HL-60 (cell line): ENCODE results near the gene DDX17.

Experiments
- DNase-seq, 2 experiments: peaks; one replicate each; pipeline ENCODE4 v3.0.0-alpha.2; 2010 to 2020; ENCODE audit warnings: low read depth in 1 of 2, low spot score in 1 of 2
- H3K27ac ChIP-seq: fragments of 250-450 bp; sonication (Bioruptor Pico); replicated peaks from 2 replicates; pipeline ENCODE4 v1.5.1; 2020; ENCODE audit warnings: mild to moderate bottlenecking, moderate library complexity
- H3K27me3 ChIP-seq: fragments of 250-450 bp; sonication (Bioruptor Pico); 2 replicates; pipeline ENCODE4 v1.5.1; 2021; ENCODE audit warnings: mild to moderate bottlenecking, moderate library complexity; ENCODE audit not compliant: insufficient read depth, poor library complexity, severe bottlenecking
- H3K4me3 ChIP-seq: replicated peaks from 2 replicates; pipeline ENCODE4 v1.5.1; 2011; ENCODE audit warnings: mild to moderate bottlenecking, control low read depth, low read length; ENCODE audit not compliant: insufficient read depth
- GABPA ChIP-seq: IDR thresholded peaks from 2 replicates; pipeline ENCODE4 v1.6.1; 2012; ENCODE audit warnings: low read depth
- POLR2AphosphoS5 ChIP-seq: IDR thresholded peaks from 2 replicates; pipeline ENCODE4 v1.6.1; 2012; ENCODE audit warnings: low read depth
- SPI1 ChIP-seq: IDR thresholded peaks from 2 replicates; pipeline ENCODE4 v1.6.1; 2012; ENCODE audit warnings: low read depth, mild to moderate bottlenecking, borderline replicate concordance
- TF ChIP-seq, protein P1 (sequence below): IDR thresholded peaks from 2 replicates; pipeline ENCODE4 v1.6.1; 2012; ENCODE audit warnings: low read depth; ENCODE audit not compliant: insufficient replicate concordance
- TF ChIP-seq, protein P2 (sequence below): IDR thresholded peaks from one replicate; pipeline ENCODE4 v1.5.1; 2011; ENCODE audit warnings: low read length, control low read depth, inconsistent platforms; ENCODE audit not compliant: insufficient read depth

Gene DDX17

DNA sequence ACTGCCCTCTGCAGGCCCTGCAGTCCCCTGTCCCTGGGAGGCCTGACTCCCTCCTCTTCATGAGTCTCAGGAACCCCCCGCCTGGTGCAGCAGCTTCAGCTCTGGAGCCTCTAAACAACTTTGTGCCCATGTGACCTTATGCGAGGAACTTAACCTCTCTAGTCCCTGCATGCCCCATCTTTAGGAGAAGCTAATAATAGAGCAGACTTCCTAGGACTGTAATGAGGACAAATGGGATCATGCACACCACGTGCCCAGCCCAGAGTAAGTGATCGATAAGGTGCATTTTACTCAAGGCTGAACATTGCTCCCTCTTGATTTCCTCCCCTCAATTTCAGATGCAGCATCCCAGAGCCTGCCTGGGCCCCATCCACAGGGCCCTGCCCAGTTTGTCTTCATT is 70.1 kb downstream of the DDX17 start:
- Histone ChIP-seq H3K27ac (no peak overlapping the region), H3K27me3 (no peaks in the 10 kb centered on the region), H3K4me3 (no peak overlapping the region)
- no peak for DNase-seq
- TF ChIP-seq, protein P1, sequence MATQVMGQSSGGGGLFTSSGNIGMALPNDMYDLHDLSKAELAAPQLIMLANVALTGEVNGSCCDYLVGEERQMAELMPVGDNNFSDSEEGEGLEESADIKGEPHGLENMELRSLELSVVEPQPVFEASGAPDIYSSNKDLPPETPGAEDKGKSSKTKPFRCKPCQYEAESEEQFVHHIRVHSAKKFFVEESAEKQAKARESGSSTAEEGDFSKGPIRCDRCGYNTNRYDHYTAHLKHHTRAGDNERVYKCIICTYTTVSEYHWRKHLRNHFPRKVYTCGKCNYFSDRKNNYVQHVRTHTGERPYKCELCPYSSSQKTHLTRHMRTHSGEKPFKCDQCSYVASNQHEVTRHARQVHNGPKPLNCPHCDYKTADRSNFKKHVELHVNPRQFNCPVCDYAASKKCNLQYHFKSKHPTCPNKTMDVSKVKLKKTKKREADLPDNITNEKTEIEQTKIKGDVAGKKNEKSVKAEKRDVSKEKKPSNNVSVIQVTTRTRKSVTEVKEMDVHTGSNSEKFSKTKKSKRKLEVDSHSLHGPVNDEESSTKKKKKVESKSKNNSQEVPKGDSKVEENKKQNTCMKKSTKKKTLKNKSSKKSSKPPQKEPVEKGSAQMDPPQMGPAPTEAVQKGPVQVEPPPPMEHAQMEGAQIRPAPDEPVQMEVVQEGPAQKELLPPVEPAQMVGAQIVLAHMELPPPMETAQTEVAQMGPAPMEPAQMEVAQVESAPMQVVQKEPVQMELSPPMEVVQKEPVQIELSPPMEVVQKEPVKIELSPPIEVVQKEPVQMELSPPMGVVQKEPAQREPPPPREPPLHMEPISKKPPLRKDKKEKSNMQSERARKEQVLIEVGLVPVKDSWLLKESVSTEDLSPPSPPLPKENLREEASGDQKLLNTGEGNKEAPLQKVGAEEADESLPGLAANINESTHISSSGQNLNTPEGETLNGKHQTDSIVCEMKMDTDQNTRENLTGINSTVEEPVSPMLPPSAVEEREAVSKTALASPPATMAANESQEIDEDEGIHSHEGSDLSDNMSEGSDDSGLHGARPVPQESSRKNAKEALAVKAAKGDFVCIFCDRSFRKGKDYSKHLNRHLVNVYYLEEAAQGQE = no peak
- no peak for TF ChIP-seq POLR2AphosphoS5
- no peak for TF ChIP-seq SPI1
- TF ChIP-seq GABPA = no peak
- TF ChIP-seq, protein P2, sequence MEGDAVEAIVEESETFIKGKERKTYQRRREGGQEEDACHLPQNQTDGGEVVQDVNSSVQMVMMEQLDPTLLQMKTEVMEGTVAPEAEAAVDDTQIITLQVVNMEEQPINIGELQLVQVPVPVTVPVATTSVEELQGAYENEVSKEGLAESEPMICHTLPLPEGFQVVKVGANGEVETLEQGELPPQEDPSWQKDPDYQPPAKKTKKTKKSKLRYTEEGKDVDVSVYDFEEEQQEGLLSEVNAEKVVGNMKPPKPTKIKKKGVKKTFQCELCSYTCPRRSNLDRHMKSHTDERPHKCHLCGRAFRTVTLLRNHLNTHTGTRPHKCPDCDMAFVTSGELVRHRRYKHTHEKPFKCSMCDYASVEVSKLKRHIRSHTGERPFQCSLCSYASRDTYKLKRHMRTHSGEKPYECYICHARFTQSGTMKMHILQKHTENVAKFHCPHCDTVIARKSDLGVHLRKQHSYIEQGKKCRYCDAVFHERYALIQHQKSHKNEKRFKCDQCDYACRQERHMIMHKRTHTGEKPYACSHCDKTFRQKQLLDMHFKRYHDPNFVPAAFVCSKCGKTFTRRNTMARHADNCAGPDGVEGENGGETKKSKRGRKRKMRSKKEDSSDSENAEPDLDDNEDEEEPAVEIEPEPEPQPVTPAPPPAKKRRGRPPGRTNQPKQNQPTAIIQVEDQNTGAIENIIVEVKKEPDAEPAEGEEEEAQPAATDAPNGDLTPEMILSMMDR = no peak

DNA sequence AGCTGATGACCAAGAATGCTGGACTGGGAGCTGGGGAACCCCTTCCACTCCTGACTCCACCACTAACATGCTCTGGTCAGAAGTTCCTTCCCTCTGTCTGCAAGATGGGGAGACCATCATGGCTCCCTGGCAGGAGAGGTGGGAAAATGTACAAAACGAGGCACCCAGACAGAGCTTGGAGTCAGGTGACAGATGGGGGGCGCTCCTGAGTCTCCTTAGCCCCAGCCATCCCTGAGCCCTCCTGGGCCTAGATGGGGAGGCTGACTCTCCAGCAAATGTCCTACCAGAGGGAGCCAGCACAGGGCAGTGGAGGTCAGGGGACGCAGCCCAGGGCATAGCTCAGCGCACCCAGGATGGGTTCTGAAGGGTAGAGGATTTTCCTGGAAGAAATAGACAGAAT is 71.1 kb downstream of the DDX17 start:
- no peak for DNase-seq
- no peak overlapping the region for H3K4me3 ChIP-seq
- H3K27me3 ChIP-seq = no peaks in the 10 kb centered on the region
- H3K27ac ChIP-seq = no peak overlapping the region
- TF ChIP-seq, protein P2 = no peak
- TF ChIP-seq, protein P1 = no peak
- TF ChIP-seq GABPA = no peak
- TF ChIP-seq SPI1 = no peak
- TF ChIP-seq POLR2AphosphoS5 = no peak

DNA sequence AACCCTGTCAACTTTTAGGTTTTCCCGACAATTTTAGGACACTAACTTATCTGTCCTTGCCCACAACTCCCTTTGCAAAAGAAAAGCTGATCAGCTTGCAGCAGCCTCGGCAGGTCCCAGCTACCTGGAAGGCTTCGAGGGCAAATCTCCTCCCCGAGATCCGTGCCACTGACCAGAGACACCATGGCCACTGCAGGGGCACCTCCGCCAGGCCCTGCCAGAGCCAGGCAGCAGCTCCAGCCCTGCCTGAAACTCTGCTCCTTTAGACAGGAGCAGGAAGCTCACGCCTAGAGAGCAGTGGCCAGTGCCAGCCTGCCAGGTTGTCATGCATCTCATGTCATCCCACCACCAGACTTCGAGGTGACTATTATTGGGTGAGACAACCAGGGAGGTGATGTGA is 72.2 kb downstream of the DDX17 start:
- DNase-seq = no peak
- H3K4me3 ChIP-seq = no peak overlapping the region
- TF ChIP-seq POLR2AphosphoS5 (no peak), GABPA (no peak), SPI1 (no peak)
- TF ChIP-seq, protein P1 = no peak
- TF ChIP-seq, protein P2 = no peak

More for the DNA sequence above, 72.2 kb downstream of the DDX17 start:
- no peaks in the 10 kb centered on the region for H3K27me3 ChIP-seq
- H3K27ac ChIP-seq = no peak overlapping the region
